ENCODE results near the gene RAB27B.

The RAB27B gene

GRCh38 chr18:54939361-54939917 is 111.2 kb downstream of the RAB27B start:
- TF ChIP-seq EZH2 (IDR thresholded peaks at IDR 0.05; ENCODE audit: borderline replicate concordance, low read depth, low read length, severe bottlenecking) (no peak), CTCF (IDR thresholded peaks at IDR 0.05; ENCODE audit: borderline replicate concordance, extremely low read depth, low read length, poor library complexity, severe bottlenecking) (no peak)

GRCh38 chr18:54942144-54942543 is 113.9 kb downstream of the RAB27B start:
- no peak overlapping the region for H3K27ac ChIP-seq (ENCODE audit: low read length)
- H3K36me3 ChIP-seq (ENCODE audit: insufficient read depth, low read length) = no peaks in the 10 kb centered on the region
- H3K4me3 ChIP-seq (ENCODE audit: low read depth in 1 of 2, low read length in 2 of 2) = no peak overlapping the region
- H3K9ac ChIP-seq (ENCODE audit: low read depth, low read length) = no peak overlapping the region
- no peaks in the 10 kb centered on the region for H3K79me2 ChIP-seq (ENCODE audit: insufficient read depth, low read length)
- no peaks in the 10 kb centered on the region for H3K27me3 ChIP-seq (ENCODE audit: insufficient read depth, low read length, poor library complexity)
- no peak for ATAC-seq (ENCODE audit: insufficient read depth, low read depth)
- TF ChIP-seq EZH2 (IDR thresholded peaks at IDR 0.05; ENCODE audit: borderline replicate concordance, low read depth, low read length, severe bottlenecking) (no peak), CTCF (IDR thresholded peaks at IDR 0.05; ENCODE audit: borderline replicate concordance, extremely low read depth, low read length, poor library complexity, severe bottlenecking) (no peak)
- H3K4me2 ChIP-seq (ENCODE audit: insufficient read depth, low read length) = no peak overlapping the region
- H3K4me1 ChIP-seq (ENCODE audit: insufficient read depth, low read length) = peaks cover 16% of the 10 kb centered on the region
- no peak overlapping the region for H2AFZ ChIP-seq (ENCODE audit: low read depth, low read length)
- H4K20me1 ChIP-seq (ENCODE audit: insufficient read depth, low read length) = no peaks in the 10 kb centered on the region
- H3K9me3 ChIP-seq (ENCODE audit: insufficient read depth, low read length, severe bottlenecking) = no peaks in the 10 kb centered on the region
- DNase-seq = no peak

More at GRCh38 chr18:54939361-54939917, 111.2 kb downstream of the RAB27B start:
- Histone ChIP-seq H3K36me3 (ENCODE audit: insufficient read depth, low read length) (no peaks in the 10 kb centered on the region), H3K79me2 (ENCODE audit: insufficient read depth, low read length) (no peaks in the 10 kb centered on the region), H2AFZ (ENCODE audit: low read depth, low read length) (no peak overlapping the region), H3K9ac (ENCODE audit: low read depth, low read length) (no peak overlapping the region), H3K27ac (ENCODE audit: low read length) (no peak overlapping the region), H3K4me3 (ENCODE audit: low read depth in 1 of 2, low read length in 2 of 2) (no peak overlapping the region), H4K20me1 (ENCODE audit: insufficient read depth, low read length) (no peaks in the 10 kb centered on the region), H3K4me2 (ENCODE audit: insufficient read depth, low read length) (no peak overlapping the region), H3K27me3 (ENCODE audit: insufficient read depth, low read length, poor library complexity) (no peaks in the 10 kb centered on the region), H3K9me3 (ENCODE audit: insufficient read depth, low read length, severe bottlenecking) (no peaks in the 10 kb centered on the region), H3K4me1 (ENCODE audit: insufficient read depth, low read length) (no peaks in the 10 kb centered on the region)
- ATAC-seq (ENCODE audit: insufficient read depth, low read depth) (no peak), DNase-seq (no peak)

- no peaks in the 10 kb centered on the region for H3K9me3 ChIP-seq (ENCODE audit: insufficient read depth, low read length, severe bottlenecking)
- no peaks in the 10 kb centered on the region for H3K27me3 ChIP-seq (ENCODE audit: insufficient read depth, low read length, poor library complexity)
- no peak for TF ChIP-seq CTCF (IDR thresholded peaks at IDR 0.05; ENCODE audit: borderline replicate concordance, extremely low read depth, low read length, poor library complexity, severe bottlenecking)
- no peak for TF ChIP-seq EZH2 (IDR thresholded peaks at IDR 0.05; ENCODE audit: borderline replicate concordance, low read depth, low read length, severe bottlenecking)
- H3K36me3 ChIP-seq (ENCODE audit: insufficient read depth, low read length) = no peaks in the 10 kb centered on the region
- ATAC-seq (ENCODE audit: insufficient read depth, low read depth) (no peak), DNase-seq (no peak)
- H3K79me2 ChIP-seq (ENCODE audit: insufficient read depth, low read length) = no peaks in the 10 kb centered on the region
- H4K20me1 ChIP-seq (ENCODE audit: insufficient read depth, low read length) = no peaks in the 10 kb centered on the region
- H3K4me3 ChIP-seq (ENCODE audit: low read depth in 1 of 2, low read length in 2 of 2) = no peak overlapping the region
- peaks cover 18% of the 10 kb centered on the region for H3K4me1 ChIP-seq (ENCODE audit: insufficient read depth, low read length)
- H2AFZ ChIP-seq (ENCODE audit: low read depth, low read length) = no peak overlapping the region
- no peak overlapping the region for H3K27ac ChIP-seq (ENCODE audit: low read length)
- no peak overlapping the region for H3K9ac ChIP-seq (ENCODE audit: low read depth, low read length)
- H3K4me2 ChIP-seq (ENCODE audit: insufficient read depth, low read length) = no peak overlapping the region
Measured at GRCh38 chr18:54942569-54942968, 114.3 kb downstream of the RAB27B start.
